GM12878 (cell line): ENCODE results near the gene TDRD7. TPM values are rescaled to one million over a fixed set of nuclear protein-coding genes. Genes with fewer than 3 reads are reported as not detected.

Experiments
- BMI1 ChIP-seq: fragments of 450-650 bp; IDR thresholded peaks from 2 replicates; pipeline ENCODE4 v1.6.1; 2016; ENCODE audit warnings: mild to moderate bottlenecking, moderate library complexity, borderline replicate concordance
- CUX1 ChIP-seq: IDR thresholded peaks from 2 replicates; pipeline ENCODE4 v1.6.1; 2012; ENCODE audit warnings: improper control_type of control experiment, low read depth, low read length; ENCODE audit not compliant: insufficient replicate concordance
- FOXM1 ChIP-seq: IDR thresholded peaks from 2 replicates; pipeline ENCODE4 v1.6.1; 2012; ENCODE audit warnings: low read depth, mild to moderate bottlenecking, inconsistent platforms, low read length, moderate library complexity
- HDGF ChIP-seq: fragments of 450-650 bp; IDR thresholded peaks from 2 replicates; pipeline ENCODE4 v1.6.1; 2016; ENCODE audit warnings: antibody characterized with exemption
- IRF4 ChIP-seq: IDR thresholded peaks from 2 replicates; pipeline ENCODE4 v1.6.1; 2011; ENCODE audit warnings: low read depth, low read length
- PBX3 ChIP-seq: IDR thresholded peaks from 2 replicates; pipeline ENCODE4 v1.6.1; 2011; ENCODE audit warnings: mild to moderate bottlenecking, low read depth, low read length, moderate library complexity; ENCODE audit not compliant: insufficient replicate concordance
- POLR2A ChIP-seq: IDR thresholded peaks from 2 replicates; pipeline ENCODE4 v1.6.1; 2011; ENCODE audit warnings: low read depth, mild to moderate bottlenecking, low read length
- RAD21 ChIP-seq: IDR thresholded peaks from 2 replicates; pipeline ENCODE4 v1.6.1; 2011; ENCODE audit warnings: mild to moderate bottlenecking, low read depth, low read length, moderate library complexity; ENCODE audit not compliant: insufficient read depth
- RCOR1 ChIP-seq: conservative IDR thresholded peaks from 2 replicates; pipeline ENCODE4 v1.6.1; 2012; ENCODE audit warnings: low read depth, low read length, improper control_type of control experiment
- ZNF592 ChIP-seq: fragments of 450-650 bp; IDR thresholded peaks from 2 replicates; pipeline ENCODE4 v1.6.1; 2017; ENCODE audit warnings: mild to moderate bottlenecking, moderate library complexity
- polyA plus RNA-seq, 11 experiments: library from polyadenylated mRNA; depleted of rRNA in 4 of 11; unstranded in 6 of 11; stranded (reverse) in 5 of 11; fragments of >200 nt; fragmentation: Nextera tagmentation in 4 of 11; fragmentation: Illumina TruSeq in 1 of 11; extraction: Ambion mirVana in 4 of 11; extraction: Trizol in 1 of 11; gene quantifications; 1 replicate in 1 of 11; 2 replicates in 10 of 11; pipeline versions ENCODE4 v1.2.1 to v1.2.3, GENCODE V29; 2011 to 2016; ENCODE audit warnings: inconsistent platforms in 2 of 11, missing spikeins in 2 of 11, low read depth in 1 of 11
- total RNA-seq, 4 experiments: library from RNA; depleted of rRNA in 3 of 4; stranded (reverse); fragments of >200 nt in 3 of 4; fragmentation: Illumina TruSeq in 1 of 4; extraction: Trizol in 1 of 4; gene quantifications; 2 replicates each; pipeline versions ENCODE4 v1.2.1 to v1.2.3, GENCODE V29; 2013 to 2021
- TF ChIP-seq, protein P1 (sequence below): IDR thresholded peaks from 2 replicates; pipeline ENCODE4 v1.6.1; 2012; ENCODE audit warnings: low read depth, low read length, improper control_type of control experiment
- TF ChIP-seq, protein P2 (sequence below): fragments of 450-650 bp; IDR thresholded peaks from 2 replicates; pipeline ENCODE4 v1.6.1; 2018; ENCODE audit warnings: mild to moderate bottlenecking, low read depth, moderate library complexity; ENCODE audit not compliant: partially characterized antibody

TDRD7 gene
- total and polyA plus RNA-seq, 10 of the 15 experiments (the other 5 are each of a cell fraction or from before 2014, with no cell fraction given), result 5.7 to 26.4 (median 16.2) TPM

DNA sequence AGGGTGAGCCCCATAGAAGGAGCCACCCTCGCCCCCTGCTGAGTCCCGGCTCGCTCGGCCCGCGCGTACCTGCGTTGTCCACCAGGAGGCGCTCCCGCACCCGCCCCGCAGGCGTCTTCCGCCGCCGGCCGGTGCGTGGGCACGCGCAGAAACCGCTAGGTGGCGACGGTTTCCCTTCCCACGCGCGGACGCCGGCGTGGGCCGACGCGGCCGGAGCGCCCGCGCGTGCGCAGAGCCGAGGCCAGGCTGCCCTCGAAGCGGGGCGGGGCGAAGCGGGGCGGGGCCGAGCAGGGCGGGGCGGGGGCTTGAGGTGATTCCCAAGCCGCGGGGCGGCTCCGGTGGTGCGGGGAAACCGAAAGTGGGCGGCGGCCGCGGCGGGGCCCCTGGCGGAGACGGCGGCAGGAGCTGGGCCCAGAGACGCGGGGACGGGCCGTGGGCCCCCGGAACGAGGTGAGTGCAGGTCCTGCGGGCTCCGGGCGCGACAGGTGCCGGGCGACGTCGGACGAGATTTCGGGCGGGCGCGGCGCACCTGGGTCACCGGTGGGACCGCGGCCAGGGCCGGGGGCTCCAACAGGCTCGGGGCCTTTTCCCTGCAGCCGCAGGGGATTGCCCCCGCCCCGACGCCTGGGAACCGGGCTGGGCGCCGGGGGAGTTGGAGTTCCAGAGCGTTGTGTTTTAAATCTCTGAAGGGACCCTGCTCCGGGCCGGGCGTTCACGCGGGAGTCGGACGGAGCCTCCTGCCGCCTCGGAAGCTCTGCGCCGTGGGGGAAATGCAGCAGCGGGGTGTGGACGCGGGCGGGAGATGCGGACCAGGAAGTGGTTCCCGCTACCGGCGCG lies at the start of gene TDRD7 (continued):
- TF ChIP-seq CUX1 (no peak), IRF4 (0 out of 2 replicates have a peak, but pooled peaks have one; percentile 42), POLR2A (peak; percentile 69), HDGF (no peak), PBX3 (no peak), FOXM1 (peak; percentile 77), BMI1 (no peak), RCOR1 (peak; percentile 82; the same call in 1 of the 2 replicates), RAD21 (peak; percentile 71), ZNF592 (0 out of 2 replicates have a peak, but pooled peaks have one; percentile 69)
- TF ChIP-seq, protein P1, sequence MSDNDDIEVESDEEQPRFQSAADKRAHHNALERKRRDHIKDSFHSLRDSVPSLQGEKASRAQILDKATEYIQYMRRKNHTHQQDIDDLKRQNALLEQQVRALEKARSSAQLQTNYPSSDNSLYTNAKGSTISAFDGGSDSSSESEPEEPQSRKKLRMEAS, result peak; percentile 58; the same call in 1 of the 2 replicates
- TF ChIP-seq, protein P2, sequence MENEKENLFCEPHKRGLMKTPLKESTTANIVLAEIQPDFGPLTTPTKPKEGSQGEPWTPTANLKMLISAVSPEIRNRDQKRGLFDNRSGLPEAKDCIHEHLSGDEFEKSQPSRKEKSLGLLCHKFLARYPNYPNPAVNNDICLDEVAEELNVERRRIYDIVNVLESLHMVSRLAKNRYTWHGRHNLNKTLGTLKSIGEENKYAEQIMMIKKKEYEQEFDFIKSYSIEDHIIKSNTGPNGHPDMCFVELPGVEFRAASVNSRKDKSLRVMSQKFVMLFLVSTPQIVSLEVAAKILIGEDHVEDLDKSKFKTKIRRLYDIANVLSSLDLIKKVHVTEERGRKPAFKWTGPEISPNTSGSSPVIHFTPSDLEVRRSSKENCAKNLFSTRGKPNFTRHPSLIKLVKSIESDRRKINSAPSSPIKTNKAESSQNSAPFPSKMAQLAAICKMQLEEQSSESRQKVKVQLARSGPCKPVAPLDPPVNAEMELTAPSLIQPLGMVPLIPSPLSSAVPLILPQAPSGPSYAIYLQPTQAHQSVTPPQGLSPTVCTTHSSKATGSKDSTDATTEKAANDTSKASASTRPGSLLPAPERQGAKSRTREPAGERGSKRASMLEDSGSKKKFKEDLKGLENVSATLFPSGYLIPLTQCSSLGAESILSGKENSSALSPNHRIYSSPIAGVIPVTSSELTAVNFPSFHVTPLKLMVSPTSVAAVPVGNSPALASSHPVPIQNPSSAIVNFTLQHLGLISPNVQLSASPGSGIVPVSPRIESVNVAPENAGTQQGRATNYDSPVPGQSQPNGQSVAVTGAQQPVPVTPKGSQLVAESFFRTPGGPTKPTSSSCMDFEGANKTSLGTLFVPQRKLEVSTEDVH, result no peak
